Mesenchymal stem cell (in vitro differentiated cells and primary cell): ENCODE data around the gene CCER1.

Source experiments
- DNase-seq: peaks from one replicate; pipeline ENCODE4 v3.0.0-alpha.2; 2013
- H2AFZ ChIP-seq: one replicate; pipeline ENCODE4 v1.6.1; 2013; ENCODE audit warnings: low read depth, mild to moderate bottlenecking, control low read depth, inconsistent platforms, low read length, moderate library complexity
- H2AK5ac ChIP-seq: 2 replicates; pipeline ENCODE4 v1.6.1; 2013; ENCODE audit warnings: low read length, moderate library complexity, mild to moderate bottlenecking, inconsistent platforms; ENCODE audit not compliant: severe bottlenecking
- H2BK120ac ChIP-seq: one replicate; pipeline ENCODE4 v1.6.1; 2013; ENCODE audit warnings: low read depth, mild to moderate bottlenecking, inconsistent platforms, low read length, moderate library complexity
- H2BK12ac ChIP-seq, 2 experiments: one replicate each; pipeline ENCODE4 v1.6.1; 2013; ENCODE audit warnings: inconsistent platforms in 2 of 2, low read length in 2 of 2, mild to moderate bottlenecking in 2 of 2, moderate library complexity in 2 of 2, control low read depth in 1 of 2
- H2BK15ac ChIP-seq: one replicate; pipeline ENCODE4 v1.6.1; 2013; ENCODE audit warnings: mild to moderate bottlenecking, low read depth, inconsistent platforms; ENCODE audit not compliant: poor library complexity, severe bottlenecking
- H2BK5ac ChIP-seq: 2 replicates; pipeline ENCODE4 v1.6.1; 2013; ENCODE audit warnings: low read depth, mild to moderate bottlenecking, low read length, control low read depth, inconsistent platforms; ENCODE audit not compliant: poor library complexity, severe bottlenecking
- H3K14ac ChIP-seq, 2 experiments: one replicate each; pipeline ENCODE4 v1.6.1; 2013; ENCODE audit warnings: inconsistent platforms in 2 of 2, low read length in 2 of 2, control low read depth in 1 of 2, mild to moderate bottlenecking in 1 of 2, moderate library complexity in 1 of 2
- H3K18ac ChIP-seq, 2 experiments: one replicate each; pipeline ENCODE4 v1.6.1; 2013; ENCODE audit warnings: inconsistent platforms in 2 of 2, low read length in 2 of 2, control low read depth in 1 of 2, low read depth in 1 of 2, mild to moderate bottlenecking in 1 of 2
- H3K23ac ChIP-seq, 2 experiments: one replicate each; pipeline ENCODE4 v1.6.1; 2013; ENCODE audit warnings: inconsistent platforms in 2 of 2, low read length in 2 of 2, mild to moderate bottlenecking in 2 of 2, moderate library complexity in 2 of 2, control low read depth in 1 of 2
- H3K27ac ChIP-seq: 2 replicates; pipeline ENCODE4 v1.5.1; 2013; ENCODE audit warnings: mild to moderate bottlenecking, moderate library complexity, low read length, control low read depth, inconsistent platforms; ENCODE audit not compliant: poor library complexity, severe bottlenecking
- H3K27me3 ChIP-seq, 2 experiments: 2 replicates each; pipeline versions ENCODE4 v1.6.1 to v1.7.0; 2013; ENCODE audit warnings: low read length in 2 of 2, mild to moderate bottlenecking in 2 of 2, moderate library complexity in 2 of 2, control low read depth in 1 of 2, inconsistent platforms in 1 of 2; ENCODE audit not compliant: control insufficient read depth in 1 of 2, insufficient read depth in 1 of 2
- H3K36me3 ChIP-seq, 2 experiments: 2 replicates each; pipeline versions ENCODE4 v1.6.1 to v1.7.0; 2013; ENCODE audit warnings: low read length in 2 of 2, control low read depth in 1 of 2, inconsistent platforms in 1 of 2, low read depth in 1 of 2, mild to moderate bottlenecking in 1 of 2; ENCODE audit not compliant: insufficient read depth in 2 of 2, control insufficient read depth in 1 of 2
- H3K4ac ChIP-seq, 2 experiments: one replicate each; pipeline ENCODE4 v1.6.1; 2013; ENCODE audit warnings: inconsistent platforms in 2 of 2, low read length in 2 of 2, mild to moderate bottlenecking in 2 of 2, moderate library complexity in 2 of 2, control low read depth in 1 of 2, low read depth in 1 of 2
- H3K4me1 ChIP-seq: 2 replicates; pipeline ENCODE4 v1.6.1; 2013; ENCODE audit warnings: low read depth, low read length, control low read depth; ENCODE audit not compliant: control insufficient read depth, insufficient read depth
- H3K4me2 ChIP-seq: 2 replicates; pipeline ENCODE4 v1.6.1; 2013; ENCODE audit warnings: low read length, mild to moderate bottlenecking, inconsistent platforms; ENCODE audit not compliant: poor library complexity, severe bottlenecking
- H3K4me3 ChIP-seq, 2 experiments: 2 replicates each; pipeline versions ENCODE4 v1.5.1 to v1.7.0; 2013; ENCODE audit warnings: low read length in 2 of 2, mild to moderate bottlenecking in 2 of 2, control low read depth in 1 of 2, low read depth in 1 of 2; ENCODE audit not compliant: insufficient read depth in 1 of 2
- H3K79me1 ChIP-seq: replicated peaks from 2 replicates; pipeline ENCODE4 v1.6.1; 2013; ENCODE audit warnings: mild to moderate bottlenecking, control low read depth, low read length, inconsistent platforms; ENCODE audit not compliant: poor library complexity, severe bottlenecking
- H3K9ac ChIP-seq: 2 replicates; pipeline ENCODE4 v1.7.0; 2013; ENCODE audit warnings: mild to moderate bottlenecking, low read length, moderate library complexity
- H3K9me3 ChIP-seq: 2 replicates; pipeline ENCODE4 v1.7.0; 2013; ENCODE audit warnings: mild to moderate bottlenecking, low read length; ENCODE audit not compliant: control insufficient read depth
- H4K8ac ChIP-seq: one replicate; pipeline ENCODE4 v1.6.1; 2013; ENCODE audit warnings: inconsistent platforms, mild to moderate bottlenecking, low read length, moderate library complexity
- H4K91ac ChIP-seq: one replicate; pipeline ENCODE4 v1.6.1; 2013; ENCODE audit warnings: mild to moderate bottlenecking, low read length, inconsistent platforms
- WGBS: methylation state at CpG from one replicate; pipeline ENCODE4 v1.1.7; 2013; ENCODE audit warnings: mixed read lengths; 5-methylcytosine and 5-hydroxymethylcytosine counted together

CCER1 gene

GRCh38 chr12:90978117-90978770 is 23.3 kb upstream of the CCER1 start:
- H3K79me1 ChIP-seq: no peaks in the 10 kb centered on the region
- H3K18ac ChIP-seq: peak overlapping the region in 1 of 2 experiments; percentile 37
- no peak overlapping the region for H3K4me3 ChIP-seq
- H4K8ac ChIP-seq: peak overlapping the region; percentile 59
- H3K9ac ChIP-seq: peak overlapping the region; percentile 60
- no peak overlapping the region for H2AK5ac ChIP-seq
- H3K4me1 ChIP-seq: no peaks in the 10 kb centered on the region
- no peak overlapping the region for H3K23ac ChIP-seq
- DNase-seq: peak; percentile 83
- H2BK12ac ChIP-seq: peak overlapping the region in 1 of 2 experiments; percentile 98
- peak overlapping the region in 1 of 2 experiments; percentile 49 for H3K4ac ChIP-seq
- WGBS: no CpG with 5 or more reads among the region's 1 CpG
- H3K4me2 ChIP-seq: no peak overlapping the region
- H3K27ac ChIP-seq: no peak overlapping the region
- no peak overlapping the region for H2BK5ac ChIP-seq
- H2AFZ ChIP-seq: no peak overlapping the region
- peak overlapping the region; percentile 96 for H2BK15ac ChIP-seq
- H3K14ac ChIP-seq: no peak overlapping the region
- H3K9me3 ChIP-seq: no peaks in the 10 kb centered on the region
- no peaks in the 10 kb centered on the region for H3K36me3 ChIP-seq
- H3K27me3 ChIP-seq: no peaks in the 10 kb centered on the region
- H4K91ac ChIP-seq: no peak overlapping the region
- H2BK120ac ChIP-seq: no peak overlapping the region

GRCh38 chr12:90977224-90977623 is 22.2 kb upstream of the CCER1 start:
- Histone ChIP-seq H2BK15ac (no peak overlapping the region), H3K27ac (no peak overlapping the region), H3K18ac (no peak overlapping the region), H4K91ac (no peak overlapping the region), H3K4me2 (no peak overlapping the region), H3K23ac (no peak overlapping the region), H2BK12ac (no peak overlapping the region), H4K8ac (no peak overlapping the region), H3K27me3 (no peaks in the 10 kb centered on the region), H3K4me1 (no peaks in the 10 kb centered on the region), H3K4ac (no peak overlapping the region), H2BK5ac (no peak overlapping the region), H2AFZ (no peak overlapping the region), H2AK5ac (no peak overlapping the region), H2BK120ac (no peak overlapping the region), H3K14ac (no peak overlapping the region), H3K79me1 (no peaks in the 10 kb centered on the region), H3K36me3 (no peaks in the 10 kb centered on the region), H3K9me3 (no peaks in the 10 kb centered on the region), H3K4me3 (no peak overlapping the region), H3K9ac (no peak overlapping the region)
- DNase-seq: peak; percentile 60
- no CpG with 5 or more reads among the region's 1 CpG for WGBS

GRCh38 chr12:90974286-90974685 is 19.3 kb upstream of the CCER1 start:
- H2BK120ac ChIP-seq: no peak overlapping the region
- no peak overlapping the region for H2BK15ac ChIP-seq
- no peaks in the 10 kb centered on the region for H3K9me3 ChIP-seq
- peak; percentile 11 for DNase-seq
- H2AFZ ChIP-seq: no peak overlapping the region
- H3K4ac ChIP-seq: no peak overlapping the region
- no peaks in the 10 kb centered on the region for H3K27me3 ChIP-seq
- H3K14ac ChIP-seq: no peak overlapping the region
- no peak overlapping the region for H4K8ac ChIP-seq
- no peaks in the 10 kb centered on the region for H3K79me1 ChIP-seq
- H3K36me3 ChIP-seq: no peaks in the 10 kb centered on the region
- no peak overlapping the region for H2AK5ac ChIP-seq
- no peak overlapping the region for H2BK5ac ChIP-seq
- peak overlapping the region; percentile 30 for H3K9ac ChIP-seq
- H4K91ac ChIP-seq: no peak overlapping the region
- no peaks in the 10 kb centered on the region for H3K4me1 ChIP-seq
- no peak overlapping the region for H3K4me3 ChIP-seq
- no peak overlapping the region for H3K23ac ChIP-seq
- no peak overlapping the region for H3K27ac ChIP-seq
- H2BK12ac ChIP-seq: no peak overlapping the region
- no peak overlapping the region for H3K4me2 ChIP-seq
- H3K18ac ChIP-seq: no peak overlapping the region

GRCh38 chr12:90972226-90972625 is 17.2 kb upstream of the CCER1 start:
- no peaks in the 10 kb centered on the region for H3K27me3 ChIP-seq
- H3K23ac ChIP-seq: no peak overlapping the region
- H3K36me3 ChIP-seq: no peaks in the 10 kb centered on the region
- no peak overlapping the region for H2BK12ac ChIP-seq
- H4K91ac ChIP-seq: no peak overlapping the region
- no peaks in the 10 kb centered on the region for H3K4me1 ChIP-seq
- no peak overlapping the region for H3K4me2 ChIP-seq
- H3K14ac ChIP-seq: no peak overlapping the region
- H2BK15ac ChIP-seq: no peak overlapping the region
- H2AK5ac ChIP-seq: no peak overlapping the region
- H3K79me1 ChIP-seq: no peaks in the 10 kb centered on the region
- H3K4me3 ChIP-seq: no peak overlapping the region
- H2BK5ac ChIP-seq: no peak overlapping the region
- H4K8ac ChIP-seq: no peak overlapping the region
- no peak overlapping the region for H3K18ac ChIP-seq
- no peak for DNase-seq
- no peak overlapping the region for H2AFZ ChIP-seq
- H3K9me3 ChIP-seq: no peaks in the 10 kb centered on the region
- no peak overlapping the region for H2BK120ac ChIP-seq
- no peak overlapping the region for H3K27ac ChIP-seq
- H3K4ac ChIP-seq: no peak overlapping the region
- H3K9ac ChIP-seq: no peak overlapping the region
